HepG2 (cell line): ENCODE data around the gene ZFP36. TPM values are rescaled to one million over a fixed set of nuclear protein-coding genes. Genes with fewer than 3 reads are reported as not detected.
A peak's percentile ranks its signal among the peaks of the same experiment; 100 is the strongest.

ENCODE experiments used
- ATAC-seq: fragments of 200-7000 bp; cut with Tn5 transposase; 3 replicates; pipeline ENCODE4 v1.9.1; 2020; ENCODE audit warnings: mild to moderate bottlenecking, moderate library complexity
- BruUV-seq: library from RNA; stranded (reverse); fragments of 400-500 nt; replicated peaks from 2 replicates; lab custom pipeline; 2021; lab: Mats Ljungman, UMichigan
- CTCF ChIA-PET: fragments of 300-600 bp; formaldehyde crosslinking; extraction: SDS; loops from one replicate; lab custom pipeline; 2021; ENCODE audit warnings: low total read pairs, inconsistent platforms, low intra/inter-chr PET ratio; lab: Yijun Ruan, JAX
- POLR2A ChIA-PET: fragments of 350-600 bp; sonication (Branson Sonifier 250); formaldehyde crosslinking; loops from one replicate; lab custom pipeline; 2020; ENCODE audit warnings: antibody characterized with exemption, inconsistent platforms; lab: Yijun Ruan, JAX
- DNase-seq: peaks from one replicate; pipeline ENCODE4 v3.0.0-alpha.2; 2015; ENCODE audit warnings: low spot score
- FAIRE-seq: peaks from 3 replicates; lab custom pipeline; 2011; peaks lifted over from hg19 to GRCh38; lab: Jason Lieb, UNC
- H2AFZ ChIP-seq: one replicate; pipeline ENCODE4 v1.6.1; 2011; ENCODE audit warnings: low read length, inconsistent platforms
- H3K27ac ChIP-seq: fragments of 300-600 bp; 3 replicates; pipeline ENCODE4 v1.8.0; 2011; ENCODE audit warnings: mixed run types, mild to moderate bottlenecking, mixed read lengths, low read length, inconsistent platforms; ENCODE audit not compliant: insufficient read depth; ENCODE audit errors: extremely low read length
- H3K27me3 ChIP-seq, 2 experiments: fragments of 200-600 bp in 1 of 2; 2 replicates in 1 of 2; 3 replicates in 1 of 2; pipeline versions ENCODE4 v1.6.0 to v1.8.0; 2011; ENCODE audit warnings: low read length in 2 of 2, mild to moderate bottlenecking in 2 of 2, moderate library complexity in 2 of 2, inconsistent platforms in 1 of 2; ENCODE audit not compliant: insufficient read depth in 2 of 2, control insufficient read depth in 1 of 2
- H3K36me3 ChIP-seq, 2 experiments: fragments of 200-600 bp in 1 of 2; replicated peaks in 1 of 2; 2 replicates in 1 of 2; 3 replicates in 1 of 2; pipeline versions ENCODE4 v1.5.1 to v1.8.0; 2011; ENCODE audit warnings: low read length in 2 of 2, inconsistent platforms in 1 of 2; ENCODE audit not compliant: insufficient read depth in 2 of 2, control insufficient read depth in 1 of 2
- H3K4me1 ChIP-seq: 2 replicates; pipeline ENCODE4 v1.5.1; 2012; ENCODE audit warnings: low read length, inconsistent platforms; ENCODE audit not compliant: insufficient read depth
- H3K4me2 ChIP-seq: 2 replicates; pipeline ENCODE4 v1.6.0; 2011; ENCODE audit warnings: low read depth, low read length, inconsistent platforms
- H3K4me3 ChIP-seq, 3 experiments: fragments of 200-600 bp in 1 of 3; sonication (generic), shearing (Covaris generic) in 1 of 3; replicated peaks in 1 of 3; 2 replicates each; pipeline ENCODE4 v1.5.1; 2011 to 2016; ENCODE audit warnings: low read length in 3 of 3, inconsistent platforms in 2 of 3, low read depth in 2 of 3, mild to moderate bottlenecking in 2 of 3, control low read depth in 1 of 3, mixed read lengths in 1 of 3; ENCODE audit not compliant: insufficient read depth in 1 of 3
- H3K79me2 ChIP-seq: one replicate; pipeline ENCODE4 v1.6.1; 2011; ENCODE audit warnings: low read length, inconsistent platforms; ENCODE audit not compliant: insufficient read depth
- H3K9ac ChIP-seq: 2 replicates; pipeline ENCODE4 v1.6.0; 2011; ENCODE audit warnings: mild to moderate bottlenecking, low read depth, low read length, inconsistent platforms; ENCODE audit not compliant: insufficient read depth
- H3K9me3 ChIP-seq: 2 replicates; pipeline ENCODE4 v1.5.1; 2012; ENCODE audit warnings: mild to moderate bottlenecking, low read length
- H4K20me1 ChIP-seq: 2 replicates; pipeline ENCODE4 v1.6.0; 2011; ENCODE audit warnings: inconsistent platforms, mild to moderate bottlenecking, low read length, moderate library complexity; ENCODE audit not compliant: insufficient read depth
- AGO2 ChIP-seq: fragments of 200-400 bp; formaldehyde crosslinking; optimal IDR thresholded peaks from 2 replicates; pipeline ENCODE3; 2017; ENCODE audit warnings: mild to moderate bottlenecking, low read depth, low read length, moderate library complexity
- ARNT2 ChIP-seq: sonication (generic); formaldehyde crosslinking; IDR thresholded peaks from 2 replicates; pipeline ENCODE4 v1.8.0; 2022; ENCODE audit warnings: mild to moderate bottlenecking, low read depth, missing genetic modification reagents, moderate library complexity
- HNRNPK ChIP-seq: fragments of 200-400 bp; formaldehyde crosslinking; IDR thresholded peaks from 2 replicates; pipeline ENCODE4 v1.6.1; 2018; ENCODE audit warnings: low read length, low read depth, moderate library complexity, mild to moderate bottlenecking; ENCODE audit not compliant: poor library complexity, severe bottlenecking
- KAT8 ChIP-seq: IDR thresholded peaks from 2 replicates; pipeline ENCODE4 v1.6.1; 2016; ENCODE audit warnings: missing genetic modification reagents, missing compliant biosample characterization
- KDM1A ChIP-seq: IDR thresholded peaks from 2 replicates; pipeline ENCODE4 v1.6.1; 2016; ENCODE audit warnings: missing compliant biosample characterization
- KDM5B ChIP-seq: sonication (generic); formaldehyde crosslinking; IDR thresholded peaks from 2 replicates; pipeline ENCODE4 v1.4.0; 2020; ENCODE audit warnings: missing genetic modification reagents, mild to moderate bottlenecking, borderline replicate concordance
- LBX2 ChIP-seq: sonication (generic); formaldehyde crosslinking; IDR thresholded peaks from 2 replicates; pipeline ENCODE4 v1.5.0; 2020; ENCODE audit warnings: missing genetic modification reagents, mild to moderate bottlenecking, borderline replicate concordance
- RBFOX2 ChIP-seq: fragments of 200-400 bp; formaldehyde crosslinking; IDR thresholded peaks from 2 replicates; pipeline ENCODE4 v1.6.1; 2017; ENCODE audit warnings: low read depth, mild to moderate bottlenecking, low read length
- ZC3H13 ChIP-seq: sonication (generic); formaldehyde crosslinking; IDR thresholded peaks from 2 replicates; pipeline ENCODE4 v1.8.1; 2023; ENCODE audit warnings: mild to moderate bottlenecking, missing genetic modification reagents, moderate library complexity
- ZNF263 ChIP-seq: sonication (generic); formaldehyde crosslinking; IDR thresholded peaks from 2 replicates; pipeline ENCODE4 v1.4.0; 2020; ENCODE audit warnings: missing genetic modification reagents
- ZSCAN9 ChIP-seq: IDR thresholded peaks from 2 replicates; pipeline ENCODE4 v1.6.1; 2016; ENCODE audit warnings: borderline replicate concordance
- WGBS: methylation state at CpG from one replicate; pipeline ENCODE4 v1.1.6; 2017; ENCODE audit warnings: low lambda C conversion rate; 5-methylcytosine and 5-hydroxymethylcytosine counted together
- in situ Hi-C: cut with HindIII; loops from 2 replicates; pipeline ENCODE4 v1.10.0; 2017; ENCODE audit warnings: low pct_unique_long_range_greater_than_20kb; ENCODE audit not compliant: extremely low pct_ligation_motif_present
- intact Hi-C: fragments of 100-400 bp; cut with micrococcal nuclease; formaldehyde crosslinking; loops from one replicate; pipeline ENCODE4 v1.10.0; 2022; ENCODE audit not compliant: unreplicated experiment
- polyA plus RNA-seq, 8 experiments: library from polyadenylated mRNA; depleted of rRNA in 3 of 8; stranded (reverse) in 7 of 8; unstranded in 1 of 8; fragments of >200 nt; fragmentation: Illumina TruSeq in 4 of 8; extraction: Trizol in 4 of 8; gene quantifications; 2 replicates each; pipeline versions ENCODE4 v1.2.1 to v1.2.3, GENCODE V29; 2011 to 2016; ENCODE audit warnings: low read depth in 4 of 8, missing spikeins in 1 of 8, mixed read lengths in 1 of 8; ENCODE audit not compliant: insufficient read depth in 1 of 8
- total RNA-seq, 5 experiments: library from RNA; depleted of rRNA; stranded (reverse); fragments of >200 nt; fragmentation: Illumina TruSeq; extraction: Trizol; gene quantifications; 2 replicates each; pipeline ENCODE4 v1.2.3, GENCODE V29; 2016; ENCODE audit warnings: low read depth in 1 of 5
- TF ChIP-seq, protein P1 (sequence below): sonication (generic); formaldehyde crosslinking; IDR thresholded peaks from 2 replicates; pipeline ENCODE4 v1.4.0; 2020; ENCODE audit warnings: low read depth, mild to moderate bottlenecking, missing genetic modification reagents
- TF ChIP-seq, protein P2 (sequence below): sonication (generic); formaldehyde crosslinking; IDR thresholded peaks from 2 replicates; pipeline ENCODE4 v1.4.0; 2020; ENCODE audit warnings: missing genetic modification reagents, borderline replicate concordance

The ZFP36 gene
- total and polyA plus RNA-seq, 2 of the 13 experiments (the other 11 are each of a cell fraction or from before 2014, with no cell fraction given) = 1.4 to 1.7 TPM

DNA sequence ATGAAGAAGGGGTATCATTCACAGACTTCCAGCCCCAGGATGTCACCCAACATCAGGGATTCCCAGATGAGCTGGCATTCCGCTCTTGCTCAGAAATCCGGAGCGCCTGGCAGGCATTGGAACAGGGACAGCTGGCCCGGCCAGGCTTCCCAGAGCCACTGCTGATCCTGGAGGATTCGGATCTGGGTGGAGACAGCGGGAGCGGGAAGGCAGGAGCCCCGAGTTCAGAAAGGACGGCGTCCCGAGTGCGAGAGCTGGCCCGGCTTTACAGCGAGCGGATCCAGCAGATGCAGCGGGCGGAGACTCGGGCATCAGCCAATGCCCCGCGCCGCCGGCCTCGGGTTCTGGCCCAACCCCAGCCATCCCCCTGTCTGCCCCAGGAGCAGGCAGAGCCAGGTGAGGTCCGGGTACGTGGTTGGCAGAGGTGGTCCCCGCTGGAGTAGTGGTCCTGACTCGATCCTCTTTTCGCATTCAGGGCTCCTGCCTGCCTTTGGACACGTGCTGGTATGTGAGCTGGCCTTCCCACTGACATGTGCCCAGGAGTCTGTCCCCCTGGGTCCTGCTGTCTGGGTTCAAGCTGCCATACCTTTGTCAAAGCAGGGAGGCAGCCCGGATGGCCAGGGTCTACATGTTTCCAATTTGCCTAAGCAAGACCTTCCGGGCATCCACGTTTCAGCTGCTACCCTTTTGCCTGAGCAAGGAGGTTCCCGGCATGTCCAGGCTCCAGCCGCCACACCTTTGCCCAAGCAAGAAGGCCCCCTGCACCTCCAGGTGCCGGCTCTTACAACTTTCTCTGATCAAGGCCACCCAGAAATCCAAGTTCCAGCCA is 16.8 kb downstream of the ZFP36 start:
- intact Hi-C loops = no loop called here
- Histone ChIP-seq H3K4me3 (no peak overlapping the region), H3K27ac (no peak overlapping the region), H3K4me2 (no peak overlapping the region), H3K79me2 (no peaks in the 10 kb centered on the region), H4K20me1 (no peaks in the 10 kb centered on the region), H3K27me3 (no peaks in the 10 kb centered on the region), H3K9me3 (no peaks in the 10 kb centered on the region), H3K36me3 (peaks cover 7% of the 10 kb centered on the region in 2 experiments; a peak in 4 of 5 replicates), H3K4me1 (peaks cover 14% of the 10 kb centered on the region), H3K9ac (no peak overlapping the region), H2AFZ (no peak overlapping the region)
- FAIRE-seq (no peak), DNase-seq (no peak), ATAC-seq (no peak)
- no TSS peak for BruUV-seq
- in situ Hi-C loops = no loop called here
- WGBS = 96% methylated on average over 22 of the region's 35 CpGs
- CTCF ChIA-PET = no interaction called here
- POLR2A ChIA-PET = interaction anchor here (0.5 to 5.7 kb wide), 2 partner anchors 12 to 94 kb away, joined by 5 to 44 read pairs; partner anchors contain the start of gene RPS16
- TF ChIP-seq ARNT2 (CRISPR knock-in tag) = no peak
- TF ChIP-seq RBFOX2 = 0 out of 2 replicates have a peak, but pooled peaks have one; percentile 26

DNA sequence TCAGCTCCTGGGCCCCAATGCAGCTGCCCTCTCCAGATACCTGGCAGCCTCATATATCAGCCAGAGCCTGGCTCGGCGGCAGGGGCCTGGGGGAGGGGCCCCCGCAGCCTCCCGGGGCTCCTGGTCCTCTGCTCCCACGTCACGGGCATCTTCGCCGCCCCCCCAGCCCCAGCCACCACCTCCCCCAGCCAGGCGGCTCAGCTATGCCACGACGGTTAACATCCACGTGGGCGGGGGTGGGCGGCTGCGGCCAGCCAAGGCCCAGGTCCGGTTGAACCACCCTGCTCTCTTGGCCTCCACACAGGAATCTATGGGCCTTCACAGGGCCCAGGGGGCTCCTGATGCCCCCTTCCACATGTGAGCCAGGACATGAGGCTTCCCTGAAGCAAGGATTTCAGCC is 18.3 kb downstream of the ZFP36 start:
- Histone ChIP-seq H3K9me3 (no peaks in the 10 kb centered on the region), H3K27ac (no peak overlapping the region), H3K79me2 (no peaks in the 10 kb centered on the region), H3K4me1 (peaks cover 28% of the 10 kb centered on the region), H3K4me3 (no peak overlapping the region), H3K27me3 (no peaks in the 10 kb centered on the region), H4K20me1 (no peaks in the 10 kb centered on the region), H3K9ac (no peak overlapping the region), H3K4me2 (no peak overlapping the region), H2AFZ (no peak overlapping the region), H3K36me3 (peaks cover 0 to 4% of the 10 kb centered on the region in 2 experiments; a peak in 2 of 5 replicates)
- ATAC-seq (no peak), DNase-seq (no peak), FAIRE-seq (no peak)
- POLR2A ChIA-PET = interaction anchor here (5.7 kb wide), 1 partner anchor 11 kb away, joined by 44 read pairs; the partner anchor contains the start of gene RPS16
- no TSS peak for BruUV-seq
- intact Hi-C loops (no loop called here), in situ Hi-C loops (no loop called here)
- WGBS = 93% methylated on average over 16 of the region's 16 CpGs
- CTCF ChIA-PET = no interaction called here
- TF ChIP-seq KDM1A (CRISPR knock-in tag) (no peak), ZSCAN9 (CRISPR knock-in tag) (no peak), AGO2 (peak; percentile 41), ZNF263 (CRISPR knock-in tag) (no peak), HNRNPK (no peak), LBX2 (CRISPR knock-in tag) (no peak), ZC3H13 (CRISPR knock-in tag) (0 out of 2 replicates have a peak, but pooled peaks have one; percentile 32), KAT8 (CRISPR knock-in tag) (no peak), KDM5B (CRISPR knock-in tag) (no peak)
- TF ChIP-seq, protein P1, sequence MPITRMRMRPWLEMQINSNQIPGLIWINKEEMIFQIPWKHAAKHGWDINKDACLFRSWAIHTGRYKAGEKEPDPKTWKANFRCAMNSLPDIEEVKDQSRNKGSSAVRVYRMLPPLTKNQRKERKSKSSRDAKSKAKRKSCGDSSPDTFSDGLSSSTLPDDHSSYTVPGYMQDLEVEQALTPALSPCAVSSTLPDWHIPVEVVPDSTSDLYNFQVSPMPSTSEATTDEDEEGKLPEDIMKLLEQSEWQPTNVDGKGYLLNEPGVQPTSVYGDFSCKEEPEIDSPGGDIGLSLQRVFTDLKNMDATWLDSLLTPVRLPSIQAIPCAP (CRISPR knock-in tag) = no peak
- TF ChIP-seq, protein P2, sequence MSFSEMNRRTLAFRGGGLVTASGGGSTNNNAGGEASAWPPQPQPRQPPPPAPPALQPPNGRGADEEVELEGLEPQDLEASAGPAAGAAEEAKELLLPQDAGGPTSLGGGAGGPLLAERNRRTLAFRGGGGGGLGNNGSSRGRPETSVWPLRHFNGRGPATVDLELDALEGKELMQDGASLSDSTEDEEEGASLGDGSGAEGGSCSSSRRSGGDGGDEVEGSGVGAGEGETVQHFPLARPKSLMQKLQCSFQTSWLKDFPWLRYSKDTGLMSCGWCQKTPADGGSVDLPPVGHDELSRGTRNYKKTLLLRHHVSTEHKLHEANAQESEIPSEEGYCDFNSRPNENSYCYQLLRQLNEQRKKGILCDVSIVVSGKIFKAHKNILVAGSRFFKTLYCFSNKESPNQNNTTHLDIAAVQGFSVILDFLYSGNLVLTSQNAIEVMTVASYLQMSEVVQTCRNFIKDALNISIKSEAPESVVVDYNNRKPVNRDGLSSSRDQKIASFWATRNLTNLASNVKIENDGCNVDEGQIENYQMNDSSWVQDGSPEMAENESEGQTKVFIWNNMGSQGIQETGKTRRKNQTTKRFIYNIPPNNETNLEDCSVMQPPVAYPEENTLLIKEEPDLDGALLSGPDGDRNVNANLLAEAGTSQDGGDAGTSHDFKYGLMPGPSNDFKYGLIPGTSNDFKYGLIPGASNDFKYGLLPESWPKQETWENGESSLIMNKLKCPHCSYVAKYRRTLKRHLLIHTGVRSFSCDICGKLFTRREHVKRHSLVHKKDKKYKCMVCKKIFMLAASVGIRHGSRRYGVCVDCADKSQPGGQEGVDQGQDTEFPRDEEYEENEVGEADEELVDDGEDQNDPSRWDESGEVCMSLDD (CRISPR knock-in tag) = no peak
